Ishikawa (cell line): Measurements from ENCODE around the gene HSD11B2.

ENCODE experiments used
- CEBPB ChIP-seq: IDR thresholded peaks from 2 replicates; pipeline ENCODE4 v1.6.1; 2012
- CREB1 ChIP-seq: IDR thresholded peaks from 2 replicates; pipeline ENCODE4 v1.6.1; 2012; ENCODE audit warnings: low read depth
- EGR1 ChIP-seq: IDR thresholded peaks from 2 replicates; pipeline ENCODE4 v1.6.1; 2012
- EP300 ChIP-seq: IDR thresholded peaks from 2 replicates; pipeline ENCODE4 v1.6.1; 2012; ENCODE audit warnings: borderline replicate concordance
- FOXM1 ChIP-seq: IDR thresholded peaks from 2 replicates; pipeline ENCODE4 v1.6.1; 2012; ENCODE audit warnings: low read depth, borderline replicate concordance
- NFIC ChIP-seq: IDR thresholded peaks from 2 replicates; pipeline ENCODE4 v1.6.1; 2012
- RAD21 ChIP-seq: IDR thresholded peaks from 2 replicates; pipeline ENCODE4 v1.6.1; 2012; ENCODE audit warnings: low read depth
- TAF1 ChIP-seq: IDR thresholded peaks from 2 replicates; pipeline ENCODE4 v1.6.1; 2012; ENCODE audit warnings: low read depth, mild to moderate bottlenecking
- TCF12 ChIP-seq: IDR thresholded peaks from 2 replicates; pipeline ENCODE4 v1.6.1; 2012; ENCODE audit warnings: low read depth
- TEAD4 ChIP-seq: IDR thresholded peaks from 2 replicates; pipeline ENCODE4 v1.6.1; 2012
- YY1 ChIP-seq: IDR thresholded peaks from 2 replicates; pipeline ENCODE4 v1.6.1; 2012; ENCODE audit warnings: low read depth
- ZBTB7A ChIP-seq: IDR thresholded peaks from 2 replicates; pipeline ENCODE4 v1.6.1; 2012; ENCODE audit warnings: low read depth
- TF ChIP-seq, protein P1 (sequence below): IDR thresholded peaks from 2 replicates; pipeline ENCODE4 v1.6.1; 2012; ENCODE audit warnings: low read depth, mild to moderate bottlenecking
- TF ChIP-seq, protein P2 (sequence below): IDR thresholded peaks from 2 replicates; pipeline ENCODE4 v1.6.1; 2012
- TF ChIP-seq, protein P3 (sequence below): IDR thresholded peaks from 2 replicates; pipeline ENCODE4 v1.6.1; 2012

HSD11B2 gene

DNA sequence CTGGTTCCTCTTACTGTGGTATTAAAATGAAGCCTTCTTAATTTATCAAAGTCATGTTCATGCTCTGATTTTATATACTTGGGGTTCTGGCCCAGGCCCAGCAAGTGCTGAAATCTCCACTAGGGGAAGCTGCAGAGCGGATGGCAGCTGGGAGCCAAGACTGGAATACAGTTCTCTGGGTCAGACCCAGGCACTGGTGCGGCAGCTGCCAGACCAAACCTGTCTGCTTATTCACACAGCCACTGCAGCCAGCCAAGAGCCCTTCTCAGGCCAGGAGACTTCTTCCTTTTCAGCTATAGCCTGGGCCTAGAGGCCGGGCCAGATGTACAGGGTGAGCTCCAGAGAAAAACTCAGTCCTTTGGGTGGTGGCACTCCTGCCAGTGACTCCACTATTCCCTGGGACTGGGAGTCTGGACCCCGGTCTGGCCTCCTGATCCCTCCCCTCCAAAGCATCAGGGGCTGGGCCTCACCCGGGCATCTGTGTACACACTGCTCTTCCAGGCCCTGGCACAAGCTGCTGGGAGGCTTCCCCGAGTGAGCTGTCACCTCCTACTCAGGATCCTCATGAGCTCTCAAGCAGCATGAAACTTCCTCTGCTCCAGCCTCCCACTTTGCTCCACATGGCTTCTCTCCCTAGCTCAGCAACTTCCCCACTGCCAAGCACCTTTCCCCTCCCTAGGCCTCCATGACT, 25.6 kb downstream of the HSD11B2 start:
- TF ChIP-seq FOXM1 (no peak), EGR1 (no peak), NFIC (no peak), TCF12 (no peak), CREB1 (no peak), TAF1 (no peak), ZBTB7A (no peak), RAD21 (no peak), YY1 (no peak), CEBPB (no peak)
- TF ChIP-seq, protein P1, sequence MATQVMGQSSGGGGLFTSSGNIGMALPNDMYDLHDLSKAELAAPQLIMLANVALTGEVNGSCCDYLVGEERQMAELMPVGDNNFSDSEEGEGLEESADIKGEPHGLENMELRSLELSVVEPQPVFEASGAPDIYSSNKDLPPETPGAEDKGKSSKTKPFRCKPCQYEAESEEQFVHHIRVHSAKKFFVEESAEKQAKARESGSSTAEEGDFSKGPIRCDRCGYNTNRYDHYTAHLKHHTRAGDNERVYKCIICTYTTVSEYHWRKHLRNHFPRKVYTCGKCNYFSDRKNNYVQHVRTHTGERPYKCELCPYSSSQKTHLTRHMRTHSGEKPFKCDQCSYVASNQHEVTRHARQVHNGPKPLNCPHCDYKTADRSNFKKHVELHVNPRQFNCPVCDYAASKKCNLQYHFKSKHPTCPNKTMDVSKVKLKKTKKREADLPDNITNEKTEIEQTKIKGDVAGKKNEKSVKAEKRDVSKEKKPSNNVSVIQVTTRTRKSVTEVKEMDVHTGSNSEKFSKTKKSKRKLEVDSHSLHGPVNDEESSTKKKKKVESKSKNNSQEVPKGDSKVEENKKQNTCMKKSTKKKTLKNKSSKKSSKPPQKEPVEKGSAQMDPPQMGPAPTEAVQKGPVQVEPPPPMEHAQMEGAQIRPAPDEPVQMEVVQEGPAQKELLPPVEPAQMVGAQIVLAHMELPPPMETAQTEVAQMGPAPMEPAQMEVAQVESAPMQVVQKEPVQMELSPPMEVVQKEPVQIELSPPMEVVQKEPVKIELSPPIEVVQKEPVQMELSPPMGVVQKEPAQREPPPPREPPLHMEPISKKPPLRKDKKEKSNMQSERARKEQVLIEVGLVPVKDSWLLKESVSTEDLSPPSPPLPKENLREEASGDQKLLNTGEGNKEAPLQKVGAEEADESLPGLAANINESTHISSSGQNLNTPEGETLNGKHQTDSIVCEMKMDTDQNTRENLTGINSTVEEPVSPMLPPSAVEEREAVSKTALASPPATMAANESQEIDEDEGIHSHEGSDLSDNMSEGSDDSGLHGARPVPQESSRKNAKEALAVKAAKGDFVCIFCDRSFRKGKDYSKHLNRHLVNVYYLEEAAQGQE: no peak
- TF ChIP-seq, protein P2, sequence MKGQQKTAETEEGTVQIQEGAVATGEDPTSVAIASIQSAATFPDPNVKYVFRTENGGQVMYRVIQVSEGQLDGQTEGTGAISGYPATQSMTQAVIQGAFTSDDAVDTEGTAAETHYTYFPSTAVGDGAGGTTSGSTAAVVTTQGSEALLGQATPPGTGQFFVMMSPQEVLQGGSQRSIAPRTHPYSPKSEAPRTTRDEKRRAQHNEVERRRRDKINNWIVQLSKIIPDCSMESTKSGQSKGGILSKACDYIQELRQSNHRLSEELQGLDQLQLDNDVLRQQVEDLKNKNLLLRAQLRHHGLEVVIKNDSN: no peak
- TF ChIP-seq, protein P3, sequence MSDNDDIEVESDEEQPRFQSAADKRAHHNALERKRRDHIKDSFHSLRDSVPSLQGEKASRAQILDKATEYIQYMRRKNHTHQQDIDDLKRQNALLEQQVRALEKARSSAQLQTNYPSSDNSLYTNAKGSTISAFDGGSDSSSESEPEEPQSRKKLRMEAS: no peak

DNA sequence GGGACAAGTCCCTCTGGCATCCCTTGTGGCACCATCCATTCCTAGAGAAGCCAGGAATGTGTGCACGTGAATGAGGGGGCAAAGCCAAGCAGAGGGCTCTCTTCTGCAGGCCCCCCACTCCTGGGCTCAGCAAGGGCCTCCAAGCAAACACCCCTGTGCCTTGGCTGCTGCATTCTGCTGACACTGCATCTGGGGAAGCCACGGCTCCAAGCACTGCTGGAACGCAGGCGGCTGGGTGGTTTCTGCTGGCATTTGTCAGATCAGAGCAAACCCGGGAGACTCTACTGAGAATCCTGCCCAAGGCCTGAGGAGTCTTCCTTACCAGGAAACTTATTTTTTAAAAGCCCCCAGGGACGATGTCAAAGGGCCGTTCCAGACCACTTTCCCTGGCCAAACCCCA, 26.7 kb downstream of the HSD11B2 start:
- TF ChIP-seq EGR1 (no peak), YY1 (no peak), TAF1 (no peak), CREB1 (no peak), ZBTB7A (no peak), TEAD4 (no peak), EP300 (no peak), TCF12 (no peak), CEBPB (no peak)
- TF ChIP-seq, protein P3: no peak

DNA sequence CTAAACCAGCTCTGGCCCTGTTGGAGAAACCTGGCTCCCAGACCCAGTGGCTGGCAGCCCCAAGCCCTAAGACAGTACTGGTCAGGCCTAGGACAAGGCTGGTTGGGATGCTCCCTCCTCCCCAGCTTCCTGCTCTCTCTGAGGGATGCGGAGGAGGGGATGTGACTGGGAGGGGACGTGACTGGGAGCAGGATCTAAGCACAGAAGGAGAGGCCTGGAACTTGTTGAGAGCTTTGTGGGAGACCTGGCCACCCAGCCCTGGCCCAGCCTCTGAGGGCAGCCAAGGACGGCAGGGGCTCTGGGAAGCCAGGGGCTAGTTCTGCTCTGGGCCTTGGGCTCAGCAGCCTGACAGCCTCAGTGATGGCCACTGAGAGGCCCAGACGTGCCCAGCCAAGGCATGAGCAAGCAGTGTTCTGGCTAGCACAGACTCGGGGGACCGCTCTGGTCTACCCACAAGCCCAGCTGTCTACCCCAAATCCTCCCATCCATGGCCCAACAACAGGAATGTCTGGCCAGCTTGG, 27.3 kb downstream of the HSD11B2 start:
- TF ChIP-seq, protein P1: no peak
- TF ChIP-seq, protein P3: no peak
- TF ChIP-seq TAF1: no peak
- TF ChIP-seq TCF12: no peak

DNA sequence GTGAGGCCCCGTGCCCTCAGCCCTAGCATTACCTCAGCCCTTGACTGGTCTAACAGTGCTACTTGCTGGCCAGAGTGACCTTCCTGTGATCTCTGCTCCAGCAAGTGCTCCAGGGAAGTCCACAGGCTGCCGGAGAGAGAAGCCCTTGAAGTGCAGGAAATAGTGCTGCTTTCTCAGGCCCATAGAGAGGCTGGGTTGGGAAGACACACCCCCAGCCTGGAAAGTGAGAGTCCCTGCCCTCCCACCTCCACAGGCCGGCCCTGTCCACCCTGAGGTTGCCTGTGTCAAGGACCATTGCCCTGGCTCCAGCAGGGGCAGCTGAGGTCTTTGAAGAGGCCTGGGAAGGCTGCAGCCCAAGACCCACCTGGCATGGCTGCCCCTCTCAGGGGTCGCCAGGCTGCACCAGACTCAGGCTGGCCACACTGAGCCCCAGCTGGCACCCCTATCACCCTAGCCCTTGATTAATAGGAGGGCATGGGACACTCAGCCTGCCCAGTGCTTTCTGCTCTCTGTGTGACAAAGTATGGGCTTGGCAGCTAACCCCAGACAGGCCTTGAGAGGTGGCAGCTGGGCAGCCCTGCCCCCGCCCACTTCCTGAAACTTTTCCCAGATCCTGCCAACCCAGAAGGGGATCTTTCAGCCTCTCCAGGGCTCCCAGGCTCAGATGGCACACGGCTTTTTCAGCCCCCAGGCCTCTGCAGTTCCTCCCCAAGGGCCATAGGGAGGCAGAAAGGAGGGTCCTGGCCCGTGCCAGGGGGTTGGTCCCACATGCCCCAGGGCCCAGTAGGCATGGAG, 28.3 kb downstream of the HSD11B2 start:
- no peak for TF ChIP-seq CEBPB
- TF ChIP-seq TEAD4: no peak
- no peak for TF ChIP-seq TCF12
- TF ChIP-seq EP300: no peak
- TF ChIP-seq CREB1: no peak
- no peak for TF ChIP-seq NFIC
- no peak for TF ChIP-seq TAF1
- TF ChIP-seq, protein P1: no peak
- TF ChIP-seq RAD21: no peak
- no peak for TF ChIP-seq EGR1
- TF ChIP-seq YY1: no peak
- TF ChIP-seq, protein P2: no peak
- no peak for TF ChIP-seq ZBTB7A
- TF ChIP-seq FOXM1: no peak
- TF ChIP-seq, protein P3: no peak
